Brain microvascular endothelial cell (primary cell): Measurements from ENCODE around the gene CACFD1.
"Not testable (repeated sequence)": the region's sequence is repeated elsewhere in the genome, so short reads cannot be mapped to it uniquely, and the experiment has no call there.

Source experiments
- DNase-seq: peaks from one replicate; pipeline ENCODE4 v3.0.0-alpha.2; 2020
- H3K27ac ChIP-seq: fragments of 250-450 bp; sonication (Bioruptor Pico); 2 replicates; pipeline ENCODE4 v1.5.1; 2020; ENCODE audit warnings: mild to moderate bottlenecking, moderate library complexity
- H3K27me3 ChIP-seq: fragments of 250-450 bp; sonication (Bioruptor Pico); replicated peaks from 2 replicates; pipeline ENCODE4 v1.5.1; 2020; ENCODE audit warnings: mild to moderate bottlenecking
- H3K36me3 ChIP-seq: fragments of 250-450 bp; sonication (Bioruptor Pico); replicated peaks from 2 replicates; pipeline ENCODE4 v1.5.1; 2020; ENCODE audit warnings: mild to moderate bottlenecking
- H3K4me3 ChIP-seq: 2 replicates; pipeline ENCODE4 v1.5.1; 2011; ENCODE audit warnings: low read depth, mild to moderate bottlenecking, control low read depth, low read length, moderate library complexity
- in situ Hi-C: cut with HindIII; loops from 2 replicates; pipeline ENCODE4 v1.10.0; 2017; ENCODE audit warnings: low sequenced_read_pairs, low pct_ligation_motif_present
- TF ChIP-seq, protein P1 (sequence below): IDR thresholded peaks from 2 replicates; pipeline ENCODE4 v1.5.1; 2011; ENCODE audit warnings: low read depth, mild to moderate bottlenecking, moderate library complexity, low read length, control low read depth, inconsistent platforms; ENCODE audit errors: missing control alignments

CACFD1 gene

DNA sequence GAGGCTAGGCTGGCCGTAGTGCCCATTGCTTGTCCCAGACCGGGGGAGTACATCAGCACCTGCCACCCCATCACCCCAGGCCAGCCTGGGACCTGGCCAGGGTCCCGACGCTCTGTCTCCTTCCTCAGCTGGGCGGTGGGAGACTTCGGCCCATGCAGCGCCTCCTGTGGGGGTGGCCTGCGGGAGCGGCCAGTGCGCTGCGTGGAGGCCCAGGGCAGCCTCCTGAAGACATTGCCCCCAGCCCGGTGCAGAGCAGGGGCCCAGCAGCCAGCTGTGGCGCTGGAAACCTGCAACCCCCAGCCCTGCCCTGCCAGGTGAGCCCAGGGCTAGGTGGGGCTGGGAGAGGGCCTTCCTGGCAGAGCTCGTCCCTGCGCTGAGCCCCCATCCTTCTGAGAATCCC, 16.5 kb upstream of the CACFD1 start:
- TF ChIP-seq, protein P1, sequence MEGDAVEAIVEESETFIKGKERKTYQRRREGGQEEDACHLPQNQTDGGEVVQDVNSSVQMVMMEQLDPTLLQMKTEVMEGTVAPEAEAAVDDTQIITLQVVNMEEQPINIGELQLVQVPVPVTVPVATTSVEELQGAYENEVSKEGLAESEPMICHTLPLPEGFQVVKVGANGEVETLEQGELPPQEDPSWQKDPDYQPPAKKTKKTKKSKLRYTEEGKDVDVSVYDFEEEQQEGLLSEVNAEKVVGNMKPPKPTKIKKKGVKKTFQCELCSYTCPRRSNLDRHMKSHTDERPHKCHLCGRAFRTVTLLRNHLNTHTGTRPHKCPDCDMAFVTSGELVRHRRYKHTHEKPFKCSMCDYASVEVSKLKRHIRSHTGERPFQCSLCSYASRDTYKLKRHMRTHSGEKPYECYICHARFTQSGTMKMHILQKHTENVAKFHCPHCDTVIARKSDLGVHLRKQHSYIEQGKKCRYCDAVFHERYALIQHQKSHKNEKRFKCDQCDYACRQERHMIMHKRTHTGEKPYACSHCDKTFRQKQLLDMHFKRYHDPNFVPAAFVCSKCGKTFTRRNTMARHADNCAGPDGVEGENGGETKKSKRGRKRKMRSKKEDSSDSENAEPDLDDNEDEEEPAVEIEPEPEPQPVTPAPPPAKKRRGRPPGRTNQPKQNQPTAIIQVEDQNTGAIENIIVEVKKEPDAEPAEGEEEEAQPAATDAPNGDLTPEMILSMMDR, result no peak
- no peak for DNase-seq
- Histone ChIP-seq H3K4me3 (no peak overlapping the region), H3K36me3 (no peaks in the 10 kb centered on the region), H3K27ac (no peak overlapping the region), H3K27me3 (peaks cover 13% of the 10 kb centered on the region)
- in situ Hi-C loops, result no loop called here

DNA sequence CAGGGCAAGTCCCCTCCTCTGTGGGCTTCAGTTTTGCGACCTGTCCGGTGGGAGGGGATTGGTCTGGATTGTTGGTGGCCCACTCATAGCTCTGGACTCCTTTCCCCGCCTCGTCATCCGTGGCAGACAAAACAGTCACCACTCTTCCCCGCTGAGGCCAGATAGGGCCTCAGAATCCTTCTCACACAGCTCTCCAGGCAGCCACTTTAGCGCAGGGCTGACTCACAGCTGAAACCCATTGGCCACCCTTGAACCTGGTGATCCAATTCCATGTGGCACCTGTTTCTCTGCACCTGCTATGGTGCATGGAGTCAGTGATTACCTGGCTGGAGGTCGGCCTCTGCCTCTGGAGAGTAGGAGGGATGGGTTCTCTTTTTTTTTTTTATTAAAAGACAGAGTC, 15.8 kb upstream of the CACFD1 start:
- peak; percentile 27 for DNase-seq
- Histone ChIP-seq H3K4me3 (no peak overlapping the region), H3K36me3 (no peaks in the 10 kb centered on the region), H3K27me3 (peaks cover 13% of the 10 kb centered on the region), H3K27ac (no peak overlapping the region)
- in situ Hi-C loops, result no loop called here
- TF ChIP-seq, protein P1, result no peak

DNA sequence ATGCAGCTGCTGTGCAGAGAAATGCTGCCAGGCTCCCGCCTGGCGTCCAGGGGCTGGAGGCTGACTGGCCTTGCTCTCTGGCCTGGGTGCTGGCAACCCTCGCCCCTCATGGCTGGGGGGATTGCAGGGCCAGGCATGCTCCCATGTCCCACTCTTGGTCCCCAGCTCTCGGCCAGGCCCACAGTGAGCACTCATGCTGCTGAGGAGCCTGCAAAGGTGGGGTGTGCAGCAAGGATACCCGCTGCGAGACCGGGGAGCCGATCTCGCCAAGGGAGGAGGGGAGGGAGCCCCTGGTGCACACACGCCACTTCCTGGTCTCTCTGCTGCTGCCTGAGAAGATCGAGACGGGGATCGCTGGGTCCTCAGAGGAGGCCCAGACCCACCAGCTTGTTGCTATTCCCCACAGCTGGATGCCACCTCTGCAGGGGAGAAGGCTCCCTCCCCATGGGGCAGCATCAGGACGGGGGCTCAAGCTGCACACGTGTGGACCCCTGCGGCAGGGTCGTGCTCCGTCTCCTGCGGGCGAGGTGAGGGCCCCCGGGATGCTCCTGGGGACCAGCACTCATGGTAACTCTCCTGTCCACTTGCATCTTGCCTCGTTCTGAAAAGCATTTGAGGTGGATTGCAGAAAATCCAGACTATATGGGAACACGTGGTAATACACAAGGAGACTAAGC, 14.3 kb upstream of the CACFD1 start:
- H3K27ac ChIP-seq, result no peak overlapping the region
- H3K4me3 ChIP-seq, result no peak overlapping the region
- no peaks in the 10 kb centered on the region for H3K36me3 ChIP-seq
- peaks cover 13% of the 10 kb centered on the region for H3K27me3 ChIP-seq
- DNase-seq, result no peak
- in situ Hi-C loops, result no loop called here
- TF ChIP-seq, protein P1, result no peak

DNA sequence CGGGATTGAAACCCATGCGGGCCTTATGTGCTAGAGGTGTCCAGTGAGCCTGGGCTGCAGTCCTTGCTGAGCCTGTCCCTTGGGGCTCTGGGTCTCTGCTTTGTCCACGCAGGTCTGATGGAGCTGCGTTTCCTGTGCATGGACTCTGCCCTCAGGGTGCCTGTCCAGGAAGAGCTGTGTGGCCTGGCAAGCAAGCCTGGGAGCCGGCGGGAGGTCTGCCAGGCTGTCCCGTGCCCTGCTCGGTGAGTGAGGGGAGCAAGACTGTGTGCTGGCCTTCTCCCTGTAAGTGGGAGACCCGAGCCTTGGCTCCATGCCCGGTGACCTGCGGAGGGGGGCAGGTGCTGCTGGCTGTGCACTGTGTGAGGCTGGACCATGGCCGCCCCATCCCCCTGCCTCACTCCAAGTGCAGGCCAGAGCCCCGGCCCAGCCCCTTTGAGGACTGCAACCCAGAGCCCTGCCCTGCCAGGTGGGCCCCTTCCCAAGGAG, 11.2 kb upstream of the CACFD1 start:
- no peak for DNase-seq
- H3K36me3 ChIP-seq, result no peaks in the 10 kb centered on the region
- peaks cover 13% of the 10 kb centered on the region for H3K27me3 ChIP-seq
- no peak overlapping the region for H3K4me3 ChIP-seq
- TF ChIP-seq, protein P1, result no peak
- H3K27ac ChIP-seq, result no peak overlapping the region
- in situ Hi-C loops, result no loop called here

DNA sequence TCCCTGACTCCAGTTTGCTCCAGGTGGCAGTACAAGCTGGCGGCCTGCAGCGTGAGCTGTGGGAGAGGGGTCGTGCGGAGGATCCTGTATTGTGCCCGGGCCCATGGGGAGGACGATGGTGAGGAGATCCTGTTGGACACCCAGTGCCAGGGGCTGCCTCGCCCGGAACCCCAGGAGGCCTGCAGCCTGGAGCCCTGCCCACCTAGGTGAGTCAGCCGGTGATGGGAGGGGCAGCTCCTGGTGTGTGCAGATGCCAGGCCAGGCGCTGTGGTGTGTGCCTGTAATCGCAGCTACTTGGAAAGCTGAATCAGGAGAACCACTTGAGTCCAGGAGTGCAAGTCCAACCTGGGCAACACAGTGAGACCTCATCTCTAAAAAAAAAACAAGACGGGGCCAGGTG, 10.0 kb upstream of the CACFD1 start:
- no peak for DNase-seq
- Histone ChIP-seq H3K27me3 (peaks cover 12% of the 10 kb centered on the region), H3K36me3 (no peaks in the 10 kb centered on the region), H3K4me3 (no peak overlapping the region), H3K27ac (no peak overlapping the region)
- TF ChIP-seq, protein P1, result no peak
- in situ Hi-C loops, result no loop called here

DNA sequence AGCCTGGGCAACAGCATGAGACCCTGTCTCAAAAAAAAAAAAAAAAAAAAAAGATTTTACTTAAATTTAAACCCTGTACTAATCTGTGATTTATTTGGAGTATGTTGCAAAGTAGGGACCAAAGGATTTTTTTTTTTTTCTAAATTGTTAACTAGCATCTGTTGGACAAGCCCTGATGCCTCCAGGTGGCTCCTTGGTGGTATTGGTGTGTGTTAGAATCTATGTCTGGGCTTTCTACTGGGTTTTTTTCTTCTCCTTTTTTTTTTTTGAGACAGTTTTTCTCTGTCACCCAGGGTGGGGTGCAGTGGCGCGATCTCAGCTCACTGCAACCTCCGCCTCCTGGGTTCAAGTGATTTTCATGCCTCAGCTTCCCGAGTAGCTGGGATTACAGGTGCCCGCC, 7.9 kb upstream of the CACFD1 start:
- H3K36me3 ChIP-seq, H3K4me3 ChIP-seq, DNase-seq, in situ Hi-C loops, H3K27ac ChIP-seq, H3K27me3 ChIP-seq: not testable (repeated sequence)
